ENCODE results near the gene ADNP2. TPM values are rescaled to one million over a fixed set of nuclear protein-coding genes. Genes with fewer than 3 reads are reported as not detected.
"Not testable (repeated sequence)": the region's sequence is repeated elsewhere in the genome, so short reads cannot be mapped to it uniquely, and the experiment has no call there.

ADNP2 gene
- total and polyA plus RNA-seq, 2 donors (not counting 3 experiments of a cell fraction or from before 2014, with no cell fraction given): 10.2 to 20.6 TPM

GRCh38 chr18:80163183-80163582, 54.1 kb downstream of the ADNP2 start:
- no peaks in the 10 kb centered on the region for H3K9me1 ChIP-seq (replicated peaks; ENCODE audit: control insufficient read depth, extremely low read depth, insufficient read depth, low read length)
- H3K9ac ChIP-seq (replicated peaks; ENCODE audit: extremely low read depth, insufficient read depth, low read length): no peak overlapping the region
- POLR2A ChIA-PET: no interaction called here
- no peak for DNase-seq (ENCODE audit: low read depth, low spot score)
- H3K27ac ChIP-seq (ENCODE audit: insufficient read depth, low read depth, low read length): no peak overlapping the region
- CTCF ChIA-PET: no interaction called here
- H3K4me1 ChIP-seq (ENCODE audit: control insufficient read depth, extremely low read depth, insufficient read depth, low read length): no peaks in the 10 kb centered on the region
- H2AFZ ChIP-seq (ENCODE audit: low read depth, low read length): no peak overlapping the region
- no peaks in the 10 kb centered on the region for H3K36me3 ChIP-seq (ENCODE audit: control insufficient read depth in 2 of 2, extremely low read depth in 1 of 2, insufficient read depth in 2 of 2, low read length in 2 of 2)
- dilution Hi-C loops (cut with MboI; ENCODE audit: extremely low pct_ligation_motif_present, low sequenced_read_pairs) (no loop called here), intact Hi-C loops (cut with micrococcal nuclease) (no loop called here)
- no peaks in the 10 kb centered on the region for H4K20me1 ChIP-seq (replicated peaks; ENCODE audit: control insufficient read depth, extremely low read depth, insufficient read depth, low read length)
- no peak overlapping the region for H3K4me2 ChIP-seq (ENCODE audit: insufficient read depth, low read length)
- H3K9me3 ChIP-seq (replicated peaks; ENCODE audit: control insufficient read depth, insufficient read depth, low read length): no peaks in the 10 kb centered on the region
- H3K27me3 ChIP-seq (ENCODE audit: control insufficient read depth in 2 of 2, insufficient read depth in 2 of 2, low read length in 2 of 2): no peaks in the 10 kb centered on the region
- no TSS peak for BruUV-seq (replicated peaks)
- no peaks in the 10 kb centered on the region for H3K79me2 ChIP-seq (ENCODE audit: control insufficient read depth, insufficient read depth, low read length)
- no peak for TF ChIP-seq CTCF (IDR thresholded peaks at IDR 0.05; ENCODE audit: extremely low read depth in 1 of 2, insufficient read depth in 1 of 2, low read depth in 1 of 2, low read length in 2 of 2)
- TF ChIP-seq FOS (IDR thresholded peaks at IDR 0.05; ENCODE audit: borderline replicate concordance, insufficient read depth, low read length): no peak
- no peak for TF ChIP-seq MYC (IDR thresholded peaks at IDR 0.05; ENCODE audit: low read depth, low read length)
- TF ChIP-seq MAX (IDR thresholded peaks at IDR 0.05; ENCODE audit: insufficient read depth, insufficient read length): no peak
- TF ChIP-seq JUN (IDR thresholded peaks at IDR 0.05; ENCODE audit: borderline replicate concordance, insufficient read depth, insufficient read length, low read depth): no peak
- TF ChIP-seq POLR2AphosphoS5 (IDR thresholded peaks at IDR 0.05; ENCODE audit: insufficient read depth, low read depth, low read length): no peak
- no peak for TF ChIP-seq POLR2A (IDR thresholded peaks at IDR 0.05; ENCODE audit: low read depth, low read length)
- no peak for TF ChIP-seq EZH2 (IDR thresholded peaks at IDR 0.05; ENCODE audit: borderline replicate concordance, low read depth, low read length, severe bottlenecking)
- TF ChIP-seq GATA2 (IDR thresholded peaks at IDR 0.05; ENCODE audit: insufficient read depth, insufficient read length, low read depth, low read length): no peak
- H3K4me3 ChIP-seq (replicated peaks in 1 of 3; ENCODE audit: insufficient read depth in 1 of 3, low read depth in 1 of 3, low read length in 3 of 3): no peak overlapping the region
- no peak for FAIRE-seq

GRCh38 chr18:80164727-80165355, 55.8 kb downstream of the ADNP2 start:
- H3K4me2 ChIP-seq (ENCODE audit: insufficient read depth, low read length); H4K20me1 ChIP-seq (replicated peaks; ENCODE audit: control insufficient read depth, extremely low read depth, insufficient read depth, low read length); BruUV-seq (replicated peaks); dilution Hi-C loops (cut with MboI; ENCODE audit: extremely low pct_ligation_motif_present, low sequenced_read_pairs); H3K9me3 ChIP-seq (replicated peaks; ENCODE audit: control insufficient read depth, insufficient read depth, low read length); H3K27ac ChIP-seq (ENCODE audit: insufficient read depth, low read depth, low read length); H3K79me2 ChIP-seq (ENCODE audit: control insufficient read depth, insufficient read depth, low read length); FAIRE-seq; intact Hi-C loops (cut with micrococcal nuclease); POLR2A ChIA-PET; H3K4me3 ChIP-seq (replicated peaks in 1 of 3; ENCODE audit: insufficient read depth in 1 of 3, low read depth in 1 of 3, low read length in 3 of 3); H3K27me3 ChIP-seq (ENCODE audit: control insufficient read depth in 2 of 2, insufficient read depth in 2 of 2, low read length in 2 of 2); H3K9me1 ChIP-seq (replicated peaks; ENCODE audit: control insufficient read depth, extremely low read depth, insufficient read depth, low read length); DNase-seq (ENCODE audit: low read depth, low spot score); H3K4me1 ChIP-seq (ENCODE audit: control insufficient read depth, extremely low read depth, insufficient read depth, low read length); H3K9ac ChIP-seq (replicated peaks; ENCODE audit: extremely low read depth, insufficient read depth, low read length); CTCF ChIA-PET; H3K36me3 ChIP-seq (ENCODE audit: control insufficient read depth in 2 of 2, extremely low read depth in 1 of 2, insufficient read depth in 2 of 2, low read length in 2 of 2); H2AFZ ChIP-seq (ENCODE audit: low read depth, low read length): not testable (repeated sequence)
